Nephron progenitor cell (in vitro differentiated cells): Measurements from ENCODE around the gene AFAP1.

Experiments used
- DNase-seq: peaks from one replicate; pipeline ENCODE4 v3.0.0; 2021
- H3K27ac Mint-ChIP-seq: 2 replicates; pipeline ENCODE4 v1.8.0; 2021; ENCODE audit warnings: mild to moderate bottlenecking, moderate library complexity, mixed read lengths
- H3K27me3 Mint-ChIP-seq: 2 replicates; pipeline ENCODE4 v1.8.0; 2021; ENCODE audit warnings: mild to moderate bottlenecking, low read depth, mixed read lengths; ENCODE audit not compliant: poor library complexity
- H3K36me3 Mint-ChIP-seq: 2 replicates; pipeline ENCODE4 v1.8.0; 2021; ENCODE audit warnings: low read depth, mixed read lengths
- H3K4me1 Mint-ChIP-seq: 2 replicates; pipeline ENCODE4 v1.8.0; 2021; ENCODE audit warnings: mixed read lengths
- H3K4me3 Mint-ChIP-seq: 2 replicates; pipeline ENCODE4 v1.8.0; 2021; ENCODE audit warnings: mild to moderate bottlenecking, moderate library complexity, mixed read lengths
- H3K9me3 Mint-ChIP-seq: 2 replicates; pipeline ENCODE4 v1.8.0; 2021; ENCODE audit warnings: mild to moderate bottlenecking, moderate library complexity, mixed read lengths
- TF ChIP-seq, protein P1 (sequence below): fragments of 200-600 bp; sonication (generic); IDR thresholded peaks from 2 replicates; pipeline ENCODE4 v1.5.0; 2021; ENCODE audit warnings: antibody characterized with exemption

AFAP1 gene

DNA sequence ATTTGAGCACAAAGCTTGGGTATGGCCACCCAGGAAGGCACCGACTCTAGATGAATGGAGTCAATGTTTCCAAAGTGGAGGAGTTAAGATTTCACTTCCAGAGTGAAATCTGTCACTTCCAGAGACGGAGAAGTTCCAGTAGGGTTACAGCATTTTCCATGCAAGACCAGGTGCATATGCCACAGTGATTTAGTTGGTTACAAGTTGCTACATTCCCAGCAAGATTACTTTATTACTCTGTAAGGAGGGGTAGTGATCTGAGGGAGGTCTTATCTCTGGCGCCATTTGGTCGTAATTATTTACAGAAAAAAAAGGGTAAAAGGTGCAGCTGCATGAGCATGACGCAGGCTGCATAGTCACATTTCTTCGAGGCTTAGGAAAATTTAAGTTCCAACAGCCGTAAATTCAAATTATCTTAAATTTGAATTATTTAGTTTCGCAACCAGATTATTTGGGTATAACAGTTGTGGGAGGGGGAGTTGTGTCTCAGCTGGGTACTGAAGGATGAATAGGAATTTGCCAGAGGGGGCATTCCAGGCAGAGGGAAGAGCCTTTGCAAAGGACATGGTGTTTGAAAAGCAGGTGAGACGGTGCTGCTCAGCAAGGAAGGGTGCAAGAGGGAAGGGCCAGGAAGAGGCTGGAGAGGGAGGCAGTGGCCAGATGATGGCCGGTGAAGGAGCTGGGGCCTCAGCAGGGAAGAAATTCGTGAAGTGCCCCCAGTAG is 17.4 kb upstream of the AFAP1 start:
- Mint-ChIP-seq H3K36me3 (peaks cover 8% of the 10 kb centered on the region), H3K27me3 (peaks cover under 1% of the 10 kb centered on the region), H3K9me3 (peaks cover 15% of the 10 kb centered on the region), H3K4me3 (no peak overlapping the region), H3K27ac (peak overlapping the region; percentile 63), H3K4me1 (peaks cover 34% of the 10 kb centered on the region)
- DNase-seq: no peak
- TF ChIP-seq, protein P1, sequence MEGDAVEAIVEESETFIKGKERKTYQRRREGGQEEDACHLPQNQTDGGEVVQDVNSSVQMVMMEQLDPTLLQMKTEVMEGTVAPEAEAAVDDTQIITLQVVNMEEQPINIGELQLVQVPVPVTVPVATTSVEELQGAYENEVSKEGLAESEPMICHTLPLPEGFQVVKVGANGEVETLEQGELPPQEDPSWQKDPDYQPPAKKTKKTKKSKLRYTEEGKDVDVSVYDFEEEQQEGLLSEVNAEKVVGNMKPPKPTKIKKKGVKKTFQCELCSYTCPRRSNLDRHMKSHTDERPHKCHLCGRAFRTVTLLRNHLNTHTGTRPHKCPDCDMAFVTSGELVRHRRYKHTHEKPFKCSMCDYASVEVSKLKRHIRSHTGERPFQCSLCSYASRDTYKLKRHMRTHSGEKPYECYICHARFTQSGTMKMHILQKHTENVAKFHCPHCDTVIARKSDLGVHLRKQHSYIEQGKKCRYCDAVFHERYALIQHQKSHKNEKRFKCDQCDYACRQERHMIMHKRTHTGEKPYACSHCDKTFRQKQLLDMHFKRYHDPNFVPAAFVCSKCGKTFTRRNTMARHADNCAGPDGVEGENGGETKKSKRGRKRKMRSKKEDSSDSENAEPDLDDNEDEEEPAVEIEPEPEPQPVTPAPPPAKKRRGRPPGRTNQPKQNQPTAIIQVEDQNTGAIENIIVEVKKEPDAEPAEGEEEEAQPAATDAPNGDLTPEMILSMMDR: no peak

DNA sequence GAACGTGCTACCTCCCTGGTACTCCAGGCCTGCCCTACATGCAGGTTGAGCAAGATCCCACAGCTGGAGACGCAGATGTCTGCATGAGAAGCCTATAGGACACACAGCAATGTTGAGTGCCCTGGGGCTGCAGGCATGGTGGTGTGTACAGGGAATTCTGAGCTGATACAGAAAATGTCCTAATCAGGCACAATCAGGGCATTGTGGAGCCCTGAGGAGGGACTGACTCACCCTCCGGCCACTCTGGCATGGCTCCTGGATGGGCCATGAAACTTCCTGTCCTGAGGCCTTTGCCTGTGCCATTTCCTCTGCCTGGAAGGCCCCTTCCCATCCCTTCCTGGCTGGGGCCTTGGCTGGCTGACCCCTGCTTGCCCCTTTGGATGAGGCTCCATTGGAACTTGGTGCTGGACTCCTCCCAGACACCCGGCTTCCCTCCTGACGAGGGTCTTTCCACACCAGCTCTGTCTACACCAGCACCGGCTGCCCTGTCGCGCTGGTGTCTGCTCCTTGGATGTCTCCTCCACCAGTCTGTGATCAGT is 16.7 kb upstream of the AFAP1 start:
- H3K4me1 Mint-ChIP-seq: peaks cover 34% of the 10 kb centered on the region
- no peak overlapping the region for H3K4me3 Mint-ChIP-seq

DNA sequence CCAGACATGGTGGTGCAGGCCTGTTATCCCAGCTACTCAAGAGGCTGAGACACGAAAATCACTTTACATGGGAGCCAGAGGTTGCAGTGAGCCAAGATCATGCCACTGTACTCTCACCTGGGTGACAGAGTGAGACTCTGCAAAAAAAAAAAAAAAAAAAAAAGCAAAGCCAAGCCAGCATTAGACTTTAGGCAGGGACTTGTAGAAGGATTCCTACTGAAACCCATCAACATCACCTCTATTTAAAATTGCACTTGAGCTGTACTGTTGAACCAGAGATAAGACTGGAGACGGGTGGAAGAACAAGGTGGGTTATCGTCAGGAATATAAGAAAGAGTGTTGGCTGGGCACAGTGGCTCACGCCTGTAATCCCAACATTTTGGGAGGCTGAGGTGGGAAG is 15.7 kb upstream of the AFAP1 start:
- Mint-ChIP-seq H3K27me3 (peaks cover 4% of the 10 kb centered on the region), H3K4me1 (peaks cover 25% of the 10 kb centered on the region), H3K4me3 (no peak overlapping the region), H3K9me3 (peaks cover 31% of the 10 kb centered on the region), H3K27ac (no peak overlapping the region), H3K36me3 (peaks cover 18% of the 10 kb centered on the region)
- no peak for DNase-seq
- TF ChIP-seq, protein P1: no peak

More for the DNA sequence above, 16.7 kb upstream of the AFAP1 start:
- TF ChIP-seq, protein P1: no peak
- Mint-ChIP-seq H3K9me3 (peaks cover 22% of the 10 kb centered on the region), H3K36me3 (peaks cover 15% of the 10 kb centered on the region), H3K27me3 (peaks cover 4% of the 10 kb centered on the region), H3K27ac (no peak overlapping the region)
- DNase-seq: no peak

DNA sequence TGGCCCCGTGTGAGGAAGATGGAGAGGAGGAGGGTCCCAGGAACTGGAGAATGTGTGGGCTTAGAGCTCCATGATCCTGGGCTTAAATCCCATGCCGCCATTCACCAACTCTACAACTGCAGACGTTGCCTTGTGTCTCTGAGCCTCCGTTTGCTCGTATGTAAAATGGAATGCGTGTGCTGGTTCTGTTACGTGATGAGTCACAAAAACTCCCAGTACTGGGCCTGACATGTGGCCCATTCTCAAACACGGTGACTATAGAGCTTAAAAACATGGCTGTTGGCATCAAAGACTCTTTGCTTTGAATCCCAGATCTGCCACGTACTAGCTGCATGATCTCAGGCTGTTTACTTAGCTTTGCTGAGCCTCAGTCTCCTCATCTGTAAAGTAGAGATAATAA is 13.0 kb upstream of the AFAP1 start:
- DNase-seq: no peak
- Mint-ChIP-seq H3K36me3 (peaks cover 18% of the 10 kb centered on the region), H3K9me3 (peaks cover 31% of the 10 kb centered on the region), H3K4me3 (no peak overlapping the region), H3K27ac (no peak overlapping the region), H3K4me1 (peaks cover 27% of the 10 kb centered on the region), H3K27me3 (peaks cover 16% of the 10 kb centered on the region)
- TF ChIP-seq, protein P1: no peak

DNA sequence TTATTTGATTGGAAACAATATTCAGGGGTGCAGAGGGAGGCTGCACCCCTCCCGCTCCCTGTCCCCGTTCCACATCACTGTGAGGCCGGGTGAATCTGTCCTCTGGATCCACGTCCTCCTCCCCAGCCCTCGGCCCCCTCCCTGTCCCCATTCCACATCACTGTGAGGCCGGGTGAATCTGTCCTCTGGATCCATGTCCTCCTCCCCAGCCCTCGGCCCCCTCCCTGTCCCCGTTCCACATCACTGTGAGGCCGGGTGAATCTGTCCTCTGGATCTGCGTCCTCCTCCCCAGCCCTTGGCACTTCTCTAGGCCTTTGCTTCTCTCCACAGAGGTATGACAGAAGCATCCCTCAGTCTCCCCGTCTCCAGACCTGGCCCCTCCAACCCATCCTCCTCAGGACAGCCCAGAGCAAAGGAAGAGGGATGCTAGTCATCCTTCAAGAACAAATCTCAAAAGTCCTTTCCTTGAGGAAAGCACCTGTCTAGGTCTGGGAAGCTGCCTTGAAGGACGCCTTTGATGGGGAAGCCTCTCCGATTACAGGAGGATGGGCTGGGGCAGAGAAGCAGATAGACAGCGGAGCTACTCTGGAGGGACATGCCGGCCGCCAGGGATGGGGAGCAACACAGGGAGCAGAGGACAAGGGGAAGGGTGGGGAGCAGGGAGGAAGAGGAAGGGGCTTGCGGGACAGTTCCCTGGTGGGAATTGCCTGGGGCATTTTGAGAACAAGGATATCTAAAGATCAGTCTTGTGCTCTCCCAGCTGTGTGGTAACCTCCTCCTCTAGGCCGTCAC is 10.8 kb upstream of the AFAP1 start:
- no peak for DNase-seq

More for the DNA sequence above, 10.8 kb upstream of the AFAP1 start:
- Mint-ChIP-seq H3K27ac (no peak overlapping the region), H3K4me3 (no peak overlapping the region), H3K27me3 (peaks cover 16% of the 10 kb centered on the region), H3K4me1 (peaks cover 23% of the 10 kb centered on the region), H3K36me3 (peaks cover 18% of the 10 kb centered on the region), H3K9me3 (peaks cover 31% of the 10 kb centered on the region)
- TF ChIP-seq, protein P1: no peak
